ENCODE results near the gene SLC29A3. TPM values are rescaled to one million over a fixed set of nuclear protein-coding genes. Genes with fewer than 3 reads are reported as not detected.

The SLC29A3 gene
- total and polyA plus RNA-seq, 2 donors from 2014 or later (not counting 2 experiments from before 2014, with no cell fraction given), result 0.74 to 0.96 TPM

Other genes with a start within 250 kb of the SLC29A3 start
- 0.67 and 0.75 TPM in 2 replicates for gene UNC5B, start 106.7 kb upstream of the SLC29A3 start, total RNA-seq
- 0.28 and 0.30 TPM in 2 replicates for gene UNC5B, start 106.7 kb upstream of the SLC29A3 start, polyA plus RNA-seq
- 0.04 TPM in 1 of 2 replicates, not detected in the other for gene CDH23, start 77.7 kb downstream of the SLC29A3 start, total RNA-seq
- gene CDH23, start 77.7 kb downstream of the SLC29A3 start, polyA plus RNA-seq, result 0.01 TPM in 1 of 2 replicates, not detected in the other

All from foreskin keratinocyte (primary cell).